Raji (cell line): ENCODE measurements around the gene ASTL.

ENCODE experiments used
- POLR2A ChIP-seq: IDR thresholded peaks from 2 replicates; pipeline ENCODE4 v1.6.1; 2011; ENCODE audit warnings: low read depth, low read length, control low read depth; ENCODE audit not compliant: insufficient read depth

Gene ASTL

GRCh38 chr2:96083989-96084857 lies 54.1 kb downstream of the ASTL start:
- no peak for TF ChIP-seq POLR2A

- TF ChIP-seq POLR2A = no peak
Observed at GRCh38 chr2:96083064-96083939, 55.0 kb downstream of the ASTL start.

- no peak for TF ChIP-seq POLR2A
Observed at GRCh38 chr2:96082211-96083063, 55.9 kb downstream of the ASTL start.

GRCh38 chr2:96081042-96081441 lies 57.3 kb downstream of the ASTL start:
- TF ChIP-seq POLR2A = no peak

GRCh38 chr2:96075199-96075771 lies 63.0 kb downstream of the ASTL start:
- no peak for TF ChIP-seq POLR2A

GRCh38 chr2:96074156-96074555 lies 64.1 kb downstream of the ASTL start:
- no peak for TF ChIP-seq POLR2A

GRCh38 chr2:96073170-96073775 lies 65.0 kb downstream of the ASTL start:
- no peak for TF ChIP-seq POLR2A
